Smooth muscle cell of the brain vasculature (primary cell): Measurements from ENCODE around the gene STT3B.

Experiments
- DNase-seq: peaks from one replicate; pipeline ENCODE4 v3.0.0-alpha.2; 2012; ENCODE audit warnings: low read depth, low spot score

Gene STT3B

GRCh38 chr3:31516757-31517156 lies 16.0 kb upstream of the STT3B start:
- no peak for DNase-seq

DNA sequence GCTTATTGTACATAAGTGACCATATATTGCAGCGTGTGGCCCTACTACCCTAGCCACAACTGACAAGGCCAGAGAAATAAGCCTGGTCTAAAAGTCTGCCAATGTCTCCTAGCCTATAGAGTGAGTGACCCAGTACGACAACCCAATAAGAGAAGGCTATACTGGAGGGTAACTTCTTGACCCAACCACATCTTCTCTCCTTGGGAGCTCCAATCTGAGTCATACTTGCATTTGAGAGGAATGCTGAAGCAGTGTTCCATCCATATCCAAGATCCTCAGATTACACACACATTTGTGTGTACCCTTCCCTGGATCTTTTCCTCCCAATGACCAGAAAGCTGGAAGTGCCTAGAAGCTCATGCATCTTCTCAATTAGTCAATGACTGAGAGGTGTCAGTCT lies 11.3 kb upstream of the STT3B start:
- DNase-seq = no peak

DNA sequence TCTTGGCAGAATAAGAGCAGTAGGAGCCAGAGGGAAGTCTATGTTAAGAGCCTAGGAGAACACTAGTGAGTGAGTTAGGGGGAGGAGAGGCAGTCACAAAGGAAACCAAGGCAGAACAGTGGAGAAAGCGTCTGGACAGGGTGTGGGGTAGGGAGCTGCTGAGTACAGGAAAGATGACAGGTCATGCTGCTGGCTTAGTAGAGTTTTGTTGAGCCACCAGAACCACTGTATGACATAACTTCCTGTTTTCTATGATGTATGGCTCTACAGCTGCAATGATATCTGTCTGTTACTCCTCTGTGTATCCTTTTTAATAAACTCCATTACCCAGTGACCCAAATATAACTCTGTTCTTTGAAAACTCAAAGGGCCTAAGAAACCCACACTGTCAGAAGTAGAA lies 10.6 kb upstream of the STT3B start:
- no peak for DNase-seq

DNA sequence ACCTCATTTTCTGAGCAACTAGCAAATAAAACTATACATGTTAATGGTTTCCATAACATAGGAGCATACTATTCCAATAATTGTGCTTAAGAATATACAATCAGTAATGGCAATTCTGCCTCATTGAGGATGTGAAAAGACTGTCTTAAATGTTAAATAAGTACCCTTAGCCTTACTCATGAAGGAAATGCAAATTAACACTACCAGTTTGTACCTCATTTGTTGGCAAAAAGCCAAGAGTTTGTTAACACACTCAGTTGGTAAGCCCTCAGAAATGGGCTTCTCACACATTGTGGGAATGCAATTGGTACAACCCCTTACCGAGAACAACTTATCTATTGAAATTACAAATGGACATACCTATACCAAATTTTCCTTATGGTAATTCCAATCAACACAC lies 9.2 kb upstream of the STT3B start:
- DNase-seq = no peak

- no peak for DNase-seq
Observed at GRCh38 chr3:31525532-31525931, 7.2 kb upstream of the STT3B start.

- no peak for DNase-seq
Observed at GRCh38 chr3:31529421-31529820, 3.3 kb upstream of the STT3B start.

DNA sequence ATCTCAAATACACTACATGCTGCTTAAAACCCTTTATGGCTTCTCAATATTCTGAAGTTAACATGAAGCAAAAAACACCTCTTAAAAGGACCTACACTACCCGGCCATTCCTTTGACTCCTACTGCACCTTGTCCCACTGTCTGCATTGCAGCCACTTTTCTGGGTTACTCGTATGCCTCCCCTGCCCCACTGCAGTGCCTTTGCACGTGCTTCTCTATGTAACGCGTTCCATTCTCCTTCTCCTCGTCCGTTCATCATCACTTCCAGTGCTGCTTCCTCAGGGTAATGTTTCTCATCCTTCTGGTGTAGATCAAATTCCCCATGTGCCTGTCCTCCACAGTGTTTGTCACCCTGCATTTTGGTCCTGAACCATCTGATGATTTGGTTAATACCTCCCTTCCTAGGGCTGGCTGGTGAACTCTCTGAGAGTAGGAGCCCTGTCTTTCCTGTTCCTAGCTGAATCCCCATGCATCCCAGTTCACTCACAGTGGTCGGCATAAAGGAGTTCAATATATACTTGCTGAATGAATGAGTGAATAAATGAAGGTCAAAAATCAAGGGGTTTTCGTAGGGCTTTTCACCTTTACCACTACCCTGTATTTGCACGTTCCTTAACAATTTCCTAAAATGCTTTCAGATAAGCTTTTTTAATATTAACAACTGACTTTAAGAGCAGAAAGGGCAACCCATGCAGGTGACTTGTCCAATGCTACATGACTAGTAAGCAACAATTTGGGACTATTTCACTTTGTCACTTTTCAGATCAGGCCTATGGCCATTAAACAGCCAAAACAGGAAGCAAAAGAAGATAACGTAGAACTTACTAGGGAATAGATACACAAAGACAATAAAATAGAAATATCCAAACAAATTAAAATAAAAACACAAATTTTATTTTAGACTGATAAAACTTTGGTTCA lies 2.4 kb upstream of the STT3B start:
- no peak for DNase-seq

GRCh38 chr3:31530960-31531335 lies 1.8 kb upstream of the STT3B start:
- DNase-seq = no peak

DNA sequence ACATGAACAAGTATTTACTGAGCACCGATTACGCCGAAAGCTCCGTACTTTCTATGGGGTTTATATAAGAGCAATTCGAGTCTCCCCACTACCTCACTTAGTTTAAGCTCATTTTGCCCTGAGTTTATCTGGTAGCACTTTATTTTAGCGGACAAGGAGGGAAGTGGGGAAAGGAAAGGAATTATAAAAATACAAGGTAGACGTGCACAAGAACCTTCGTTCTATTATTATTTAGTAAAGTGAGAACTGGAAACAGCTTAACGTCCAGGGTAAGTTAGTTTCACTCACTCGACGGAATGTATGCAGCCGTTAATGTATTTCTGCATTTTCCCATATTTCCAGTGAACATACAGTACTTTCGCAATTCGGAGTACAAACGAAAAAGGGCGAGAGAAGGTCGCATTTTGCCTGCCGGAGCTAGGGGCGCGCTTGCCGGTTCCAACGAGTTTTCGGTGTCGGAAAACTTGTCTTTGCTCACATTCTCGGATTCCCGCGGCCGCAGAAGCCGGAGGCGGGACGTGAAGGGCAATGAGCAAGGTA lies 1.2 kb upstream of the STT3B start:
- DNase-seq = no peak

- peak; percentile 96 for DNase-seq
Observed at GRCh38 chr3:31531992-31532586, 636 bp upstream of the STT3B start.

GRCh38 chr3:31533169-31534064 lies 692 bp downstream of the STT3B start:
- DNase-seq = no peak

DNA sequence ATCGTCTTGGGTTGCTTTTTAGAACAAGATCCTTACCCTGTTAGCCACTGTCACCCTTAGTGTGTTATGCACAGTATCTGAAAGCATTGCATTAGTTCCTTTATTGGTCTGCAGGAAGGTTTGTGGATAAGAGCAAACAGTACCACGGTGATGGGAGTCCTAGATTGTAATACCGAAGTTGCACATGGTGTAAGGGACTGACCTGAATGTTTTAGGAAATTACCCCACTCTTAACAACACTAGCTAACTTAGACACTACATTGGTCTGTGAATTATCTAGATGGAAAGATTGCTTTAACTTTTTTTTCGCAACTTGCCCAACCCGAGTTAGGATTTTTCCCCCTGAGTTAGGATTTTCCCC lies 1.3 kb downstream of the STT3B start:
- DNase-seq = no peak

DNA sequence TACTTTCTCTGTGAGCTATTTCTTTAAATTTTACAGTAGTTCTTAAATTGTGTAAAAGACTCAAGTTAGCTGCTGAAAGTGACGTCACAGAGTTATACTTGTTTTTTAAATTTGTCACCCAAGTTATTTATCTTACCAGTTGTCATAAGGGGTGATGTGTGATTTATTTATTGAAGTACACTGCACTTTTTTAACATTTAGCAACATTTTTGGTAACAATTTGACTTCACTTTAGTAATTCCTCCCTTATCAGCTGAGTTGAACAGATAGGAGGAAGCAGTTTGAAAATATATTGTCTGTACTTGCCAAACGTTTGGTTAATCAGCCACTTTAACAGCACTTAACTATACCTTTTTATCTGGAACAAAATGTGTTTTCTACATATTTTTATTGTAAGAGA lies 3.8 kb downstream of the STT3B start:
- no peak for DNase-seq

GRCh38 chr3:31538801-31539200 lies 6.1 kb downstream of the STT3B start:
- no peak for DNase-seq

- DNase-seq = no peak
Observed at GRCh38 chr3:31539275-31539674, 6.5 kb downstream of the STT3B start.

DNA sequence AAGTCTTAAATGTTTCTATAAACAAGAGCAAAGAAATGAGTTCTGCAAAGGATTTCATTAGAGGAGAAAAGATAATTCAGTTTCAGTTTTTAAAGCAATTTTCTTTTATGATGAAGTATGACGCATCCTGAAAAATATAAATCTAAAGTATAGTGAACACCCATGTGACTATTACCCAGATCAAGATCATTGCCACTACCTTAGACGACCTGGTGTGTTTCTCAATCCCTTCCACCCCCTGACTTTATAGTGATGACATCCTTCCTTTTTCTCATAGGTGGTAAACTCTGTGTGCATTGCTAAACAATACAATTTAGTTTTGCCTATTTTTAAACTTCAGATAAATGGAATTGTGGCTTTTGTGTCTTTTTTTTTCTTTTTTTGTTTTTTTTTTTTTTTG lies 8.4 kb downstream of the STT3B start:
- no peak for DNase-seq

- DNase-seq = no peak
Observed at GRCh38 chr3:31542246-31542645, 9.5 kb downstream of the STT3B start.

DNA sequence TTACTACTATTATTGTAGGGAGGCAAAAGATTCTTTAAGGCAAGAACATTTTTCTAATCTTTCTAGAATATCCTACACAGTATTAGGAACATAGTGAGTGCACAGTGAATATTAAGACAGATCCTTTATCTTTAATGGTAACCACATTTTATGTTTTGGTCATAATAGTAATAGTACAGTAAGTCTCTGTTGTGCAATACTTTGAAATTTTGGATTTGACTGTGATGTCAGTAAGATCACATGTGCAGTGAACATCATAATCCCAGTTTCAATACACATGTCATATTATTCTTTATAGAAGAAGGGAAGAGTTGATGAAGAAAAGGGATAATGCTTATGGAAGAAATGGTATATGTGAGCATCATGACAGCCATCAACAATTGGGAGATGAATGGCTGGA lies 10.7 kb downstream of the STT3B start:
- DNase-seq = no peak

GRCh38 chr3:31544634-31545033 lies 11.9 kb downstream of the STT3B start:
- DNase-seq = no peak

GRCh38 chr3:31546162-31546561 lies 13.4 kb downstream of the STT3B start:
- DNase-seq = no peak

- DNase-seq = no peak
Observed at GRCh38 chr3:31546725-31547124, 14.0 kb downstream of the STT3B start.
